Activated T-cell treated with anti-CD3 and anti-CD28 coated beads for 4 hours (primary cell): Measurements from ENCODE around the gene HDGFL2.
A peak's percentile ranks its signal among the peaks of the same experiment; 100 is the strongest.

Source experiments
- DNase-seq: peaks from one replicate; pipeline ENCODE4 v3.0.0-alpha.2; 2020

HDGFL2 gene

DNA sequence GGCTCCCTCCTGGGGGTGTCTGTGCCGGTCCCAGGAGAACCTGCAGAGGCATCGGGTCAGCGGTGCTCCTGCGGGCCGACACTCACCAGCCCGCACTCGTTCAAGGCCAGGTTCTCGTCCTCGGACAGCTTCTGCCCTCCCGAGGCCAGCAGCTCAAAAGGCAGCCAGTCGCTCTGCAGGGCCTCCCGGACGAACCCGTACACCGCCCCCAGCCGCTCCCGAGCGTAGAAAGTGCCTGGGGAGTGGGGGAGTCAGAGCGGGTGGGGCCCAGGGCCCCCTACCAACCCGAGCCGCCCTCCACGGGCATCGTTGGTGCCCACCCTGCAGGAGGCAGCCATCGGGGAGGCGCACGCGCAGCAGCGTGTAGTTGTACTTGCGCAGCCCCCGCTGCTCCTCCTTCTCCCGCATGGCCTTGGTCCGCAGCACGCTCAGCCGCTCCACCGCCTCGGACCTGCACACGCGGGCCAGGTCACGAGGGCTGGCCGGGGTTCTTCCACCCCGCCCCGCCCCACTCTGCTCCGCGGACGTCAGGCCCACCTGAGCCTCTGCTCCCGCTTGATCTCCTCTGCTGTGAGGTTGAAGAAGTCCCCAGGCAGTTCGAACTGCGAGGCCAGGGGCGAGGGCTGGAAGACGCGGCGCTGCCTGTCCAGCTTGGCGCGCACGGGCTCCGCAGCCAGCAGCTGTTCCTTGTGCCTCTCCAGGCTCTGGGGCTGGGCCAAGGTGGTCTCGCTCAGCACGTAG, 26.0 kb upstream of the HDGFL2 start:
- DNase-seq: no peak

DNA sequence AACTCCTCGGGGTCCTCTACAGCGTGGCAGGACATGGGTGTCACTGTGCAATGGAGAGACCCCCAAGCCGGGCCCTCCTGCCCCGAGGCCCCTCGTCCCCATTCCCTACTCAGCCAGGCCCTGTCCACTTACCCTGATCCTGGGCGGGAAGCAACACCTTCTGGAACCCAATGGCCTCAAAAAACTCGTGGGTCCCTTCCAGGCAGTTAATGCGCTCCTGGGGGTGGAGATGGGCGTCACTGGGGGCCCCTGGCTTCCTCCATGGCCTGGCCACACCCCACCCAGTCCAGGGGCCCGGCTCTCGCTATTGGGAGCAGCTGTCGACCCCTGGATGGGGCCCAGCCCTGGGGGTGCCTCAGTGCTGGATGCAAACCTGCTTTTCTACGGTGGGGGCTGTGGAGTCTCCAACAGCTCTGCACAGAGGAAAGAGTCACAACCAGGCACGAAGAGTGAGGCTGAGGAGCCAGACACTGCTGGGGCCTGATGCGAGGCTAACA, 25.3 kb upstream of the HDGFL2 start:
- DNase-seq: no peak

DNA sequence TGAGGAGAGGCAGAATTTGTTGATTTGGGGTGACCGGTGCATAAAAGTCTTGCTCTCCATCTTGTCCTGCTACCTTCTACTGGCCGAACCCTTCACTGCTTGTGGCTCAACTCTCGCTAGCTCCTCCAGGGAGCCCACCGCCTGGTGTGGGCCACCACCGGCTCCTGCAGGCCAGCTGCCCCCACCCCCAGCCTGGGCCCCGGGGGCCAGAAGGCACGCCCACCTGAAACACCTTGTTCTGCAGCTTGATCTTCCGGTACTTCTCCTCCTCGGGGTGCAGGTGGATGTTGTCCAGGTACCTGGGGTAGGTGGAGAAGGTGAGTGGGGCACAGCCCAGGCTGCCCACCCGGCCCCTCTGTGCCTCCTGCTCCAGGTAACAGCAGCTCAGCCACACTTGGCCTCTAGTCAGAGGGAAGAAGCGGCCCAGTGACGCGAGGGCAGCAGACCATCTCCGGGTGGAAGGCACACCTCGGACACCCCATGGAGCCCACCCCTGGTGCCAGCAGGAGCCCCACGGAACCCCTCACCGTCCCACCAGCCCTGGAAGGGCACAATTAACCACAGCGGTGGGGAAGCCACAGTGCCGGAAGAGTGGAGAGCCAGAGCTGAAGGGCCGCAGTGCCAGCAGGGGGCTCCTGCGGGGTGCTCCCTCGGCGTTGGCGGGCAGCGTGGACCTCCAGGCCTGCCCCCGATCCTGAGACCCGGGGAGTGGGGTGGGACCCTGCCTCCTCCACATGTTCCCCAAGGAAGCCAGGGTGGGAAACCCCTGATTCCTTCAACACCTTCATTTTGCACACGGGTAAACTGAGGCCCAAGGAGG, 24.6 kb upstream of the HDGFL2 start:
- no peak for DNase-seq

DNA sequence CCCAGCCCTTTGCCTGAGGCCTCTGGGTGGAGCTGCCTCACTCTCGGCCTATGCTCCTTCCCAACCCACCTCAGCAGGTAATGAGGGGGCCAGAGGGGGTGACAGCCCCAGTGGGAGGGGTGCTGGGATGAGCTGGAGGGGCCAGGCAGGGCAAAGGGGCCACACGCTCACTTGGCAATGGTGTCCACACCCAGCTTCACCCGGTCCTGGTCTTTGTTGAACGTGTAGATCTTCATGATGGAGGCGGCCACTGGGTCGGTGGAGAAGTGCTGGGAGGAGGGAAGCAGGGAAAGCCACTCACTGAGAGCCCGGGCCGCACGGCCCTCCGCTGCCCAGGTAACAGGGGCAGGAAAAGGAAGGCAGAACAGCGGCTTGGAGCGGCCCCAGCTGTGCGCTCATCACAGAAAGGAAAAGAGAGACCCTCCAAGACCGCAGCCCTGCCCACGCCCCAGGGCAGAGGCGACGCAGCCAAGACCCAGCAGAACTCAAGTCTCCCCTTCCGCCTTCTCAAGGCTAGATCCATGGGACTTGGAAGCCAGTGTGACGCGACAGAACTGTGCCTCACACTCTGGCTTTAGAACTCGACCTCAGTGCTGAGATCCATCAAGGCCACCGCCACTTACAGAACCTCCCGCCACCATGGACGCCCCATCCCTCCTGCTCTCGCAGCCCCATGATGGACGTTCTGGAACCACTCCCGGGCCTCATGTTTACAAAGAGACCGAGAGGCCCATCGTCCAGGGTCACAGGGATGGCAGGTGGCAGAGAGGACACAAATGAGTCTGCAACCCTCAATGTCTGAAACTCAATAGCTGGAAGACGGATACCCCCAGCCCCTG, 23.7 kb upstream of the HDGFL2 start:
- no peak for DNase-seq

DNA sequence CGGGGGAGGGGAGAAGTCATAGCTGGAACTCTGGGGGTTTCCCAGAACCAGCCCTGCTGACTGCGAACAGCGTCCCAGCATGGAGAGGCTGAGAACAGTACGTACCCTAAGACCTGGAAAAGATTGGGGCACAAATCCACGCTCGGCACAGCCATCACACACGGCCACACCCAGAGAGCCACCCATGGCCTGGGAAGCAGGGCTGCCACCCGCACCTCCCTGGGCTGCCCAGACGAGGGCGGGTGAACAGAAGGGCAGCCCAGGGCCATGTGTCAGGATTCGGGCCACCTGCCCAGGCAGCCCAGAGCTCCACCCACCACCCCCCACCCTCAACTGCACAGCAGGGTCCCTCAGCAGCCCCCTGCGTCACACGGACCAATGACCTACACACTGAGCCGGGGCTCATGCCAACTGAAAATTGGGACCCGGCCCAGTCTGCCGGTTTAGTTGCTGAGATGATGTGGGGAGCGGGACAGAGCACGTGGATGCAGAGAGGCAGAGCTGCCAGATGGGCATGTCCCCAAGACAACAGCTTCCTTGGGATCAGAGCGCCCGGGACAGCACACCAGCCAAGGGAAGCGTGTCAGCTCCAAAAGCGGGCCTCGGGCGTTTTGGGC, 23.0 kb upstream of the HDGFL2 start:
- DNase-seq: no peak

DNA sequence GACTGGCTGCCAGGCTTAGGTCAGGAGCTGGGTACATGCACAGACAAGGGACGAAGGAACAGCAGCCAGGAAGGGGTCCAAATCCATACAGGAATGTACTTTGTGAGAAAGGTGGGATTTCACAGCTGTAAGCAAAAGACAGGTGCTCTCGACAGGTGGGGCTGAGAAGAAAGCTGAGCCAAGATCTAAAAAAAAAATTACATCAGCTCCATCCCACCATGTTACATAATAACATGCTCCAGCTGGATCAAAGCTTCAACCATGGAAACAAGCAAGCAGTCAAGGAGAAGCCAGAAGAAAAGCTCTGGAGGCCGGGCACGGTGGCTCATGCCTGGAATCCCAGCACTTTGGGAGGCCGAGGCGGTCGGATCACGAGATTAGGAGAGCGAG, 22.5 kb upstream of the HDGFL2 start:
- no peak for DNase-seq

DNA sequence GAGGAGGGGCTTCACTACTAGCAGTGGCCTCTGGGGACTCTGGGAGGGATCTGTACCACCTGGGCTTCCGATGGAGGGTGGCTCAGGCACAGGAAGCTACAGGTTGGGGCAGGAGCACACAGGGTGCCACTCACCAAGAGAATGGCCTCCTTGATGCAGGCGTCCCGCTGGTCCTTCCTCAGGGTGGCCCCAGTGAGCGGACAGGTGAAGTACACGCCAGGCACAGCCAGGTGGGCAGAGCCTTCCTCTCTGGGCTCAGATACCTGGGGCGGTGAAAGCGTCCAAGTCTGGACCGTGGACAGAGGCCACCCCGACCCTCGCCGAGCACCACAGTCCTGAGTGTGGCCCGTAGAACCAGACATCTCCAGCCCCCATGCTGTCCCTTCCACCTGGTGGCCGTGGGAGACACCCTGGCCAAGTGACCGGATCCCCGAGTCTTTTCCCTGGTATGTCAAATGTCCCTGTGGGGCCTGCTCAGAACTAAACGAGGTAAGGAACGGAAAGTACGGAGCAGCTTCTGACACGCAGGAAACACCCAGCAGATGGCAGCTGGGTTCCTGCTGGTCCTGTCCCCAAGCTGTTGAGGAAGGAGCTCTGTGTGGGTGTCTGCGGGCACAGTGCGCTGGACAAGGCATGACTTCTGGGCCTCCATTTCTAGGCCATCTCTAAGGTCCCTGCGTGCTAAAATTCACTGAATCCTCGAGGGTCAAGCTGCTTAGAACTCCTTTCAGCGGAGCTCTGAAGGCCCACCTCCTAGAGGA, 19.7 kb upstream of the HDGFL2 start:
- no peak for DNase-seq

DNA sequence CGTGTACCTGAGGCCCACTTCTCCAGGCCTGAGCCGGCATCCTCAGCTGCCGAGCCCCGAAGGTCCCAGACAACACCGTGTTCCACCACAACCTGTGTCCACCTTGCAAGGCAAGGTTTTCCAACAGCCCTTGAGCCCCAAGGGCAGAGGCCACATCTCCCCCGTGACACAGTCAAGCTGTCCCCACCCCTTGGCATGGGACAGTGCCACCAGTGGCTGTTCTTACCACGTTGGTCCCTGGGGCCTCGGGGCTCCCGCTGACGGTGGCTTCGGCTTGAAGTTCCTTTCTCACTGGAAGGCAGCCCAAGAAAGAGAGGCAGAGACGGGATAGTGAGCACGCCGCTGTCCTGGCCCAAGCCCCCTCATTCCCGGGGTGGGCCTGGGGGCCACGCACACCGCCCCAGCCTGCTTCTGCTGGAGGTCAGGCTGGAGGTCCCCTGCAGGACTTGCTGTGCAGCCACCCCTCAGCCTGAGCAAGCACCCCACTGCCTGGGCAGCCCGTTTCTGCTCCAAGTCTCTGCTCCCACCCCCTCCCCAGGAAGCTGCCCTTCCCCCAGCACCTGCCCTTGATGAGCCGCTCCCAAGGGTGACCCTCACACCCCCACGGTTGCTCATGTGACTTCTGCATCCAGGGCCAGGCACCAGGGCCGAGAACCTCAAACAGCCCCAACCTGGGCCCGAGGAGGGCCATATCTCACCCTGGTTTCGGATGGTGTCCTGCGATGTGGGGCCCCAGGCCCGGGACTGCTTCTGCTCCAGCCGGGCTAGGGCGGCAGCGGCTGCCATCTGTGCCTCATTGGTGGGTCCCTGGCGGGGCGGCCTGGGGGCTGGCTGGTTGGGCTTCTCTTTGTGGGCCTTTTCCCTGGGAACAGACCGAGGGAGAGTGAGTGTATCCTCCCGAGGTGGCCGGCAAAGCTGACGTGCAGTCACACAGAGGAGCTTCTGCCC, 18.6 kb upstream of the HDGFL2 start:
- no peak for DNase-seq

DNA sequence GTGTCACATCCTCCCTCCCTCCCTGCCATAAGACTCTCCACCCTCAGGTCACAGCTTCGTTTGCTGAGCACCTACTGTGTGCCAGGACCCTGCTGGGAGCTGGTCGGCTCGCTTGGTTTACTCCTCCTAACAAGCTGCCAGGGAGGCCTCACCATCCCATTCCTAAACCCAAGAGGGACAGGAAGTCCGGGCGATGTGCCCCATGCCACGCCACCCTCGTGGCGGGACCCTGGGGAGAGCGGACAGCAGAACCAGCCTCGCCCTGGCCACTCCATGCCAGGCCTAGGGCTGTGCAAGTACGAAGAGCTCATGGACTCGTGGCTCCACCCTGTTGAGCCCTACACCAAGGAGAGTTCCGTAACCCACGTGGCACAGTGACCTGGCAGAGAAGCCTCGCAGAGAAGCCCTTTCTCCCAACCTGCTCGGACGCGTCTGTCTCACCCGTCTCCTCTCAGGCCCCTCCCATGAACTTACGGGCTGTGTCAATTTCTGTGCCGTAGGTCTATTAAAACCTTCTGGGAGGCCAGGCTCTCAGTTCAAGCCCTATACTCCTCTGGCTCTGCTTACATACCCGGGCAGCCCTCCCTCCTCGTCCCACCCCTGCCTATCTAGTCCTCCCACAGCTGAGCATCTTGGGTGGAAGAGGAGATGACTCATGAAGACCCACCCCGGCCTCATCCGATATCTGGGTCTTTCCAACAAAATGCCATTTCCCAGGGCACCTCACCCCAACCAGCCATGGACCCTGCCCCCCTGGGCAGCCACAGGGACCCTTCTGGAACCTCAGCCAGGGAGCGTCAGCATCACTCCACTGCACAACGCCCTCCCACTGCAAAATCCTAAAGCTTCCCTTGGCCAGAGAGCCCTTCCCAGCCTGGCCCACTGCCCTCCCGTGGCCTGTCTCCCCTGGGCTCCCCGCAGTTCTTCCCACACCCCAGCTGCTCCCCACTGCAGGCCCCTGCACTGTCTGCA, 17.1 kb upstream of the HDGFL2 start:
- no peak for DNase-seq

- no peak for DNase-seq
These were observed 16.2 kb upstream of the HDGFL2 start for GRCh38 chr19:4455719-4456475.

DNA sequence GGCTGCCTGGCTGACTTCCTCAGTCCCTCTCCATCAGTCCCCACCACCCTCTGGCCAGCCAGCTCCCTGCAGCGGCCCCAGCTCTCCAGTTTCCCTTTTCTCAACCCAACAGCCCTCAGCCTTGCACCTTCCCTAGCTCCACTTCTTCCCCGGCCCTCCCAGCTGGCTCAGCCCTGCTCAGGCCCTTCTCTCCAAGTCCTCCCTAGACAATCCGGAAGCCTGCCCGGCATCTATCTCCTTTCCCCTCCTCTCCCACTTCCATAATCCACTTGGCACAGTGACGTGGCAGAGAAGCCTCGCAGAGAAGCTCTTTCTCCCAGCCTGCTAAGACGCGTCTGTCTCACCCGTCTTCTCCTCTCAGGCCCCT, 15.6 kb upstream of the HDGFL2 start:
- no peak for DNase-seq

- DNase-seq: peak; percentile 36
These were observed 15.0 kb upstream of the HDGFL2 start for GRCh38 chr19:4456843-4457653.

- DNase-seq: peak; percentile 94
These were observed 14.3 kb upstream of the HDGFL2 start, which contains the start of gene UBXN6 for GRCh38 chr19:4457654-4458395. UBXN6 (minus strand) TSS chr19:4457794; CDS start chr19:4457697, 97 bp downstream.

GRCh38 chr19:4464815-4465581, 7.1 kb upstream of the HDGFL2 start:
- DNase-seq: no peak

GRCh38 chr19:4467835-4468234, 4.3 kb upstream of the HDGFL2 start:
- DNase-seq: no peak
